ENCODE data around the gene P2RY12.
"Not testable (repeated sequence)": the region's sequence is repeated elsewhere in the genome, so short reads cannot be mapped to it uniquely, and the experiment has no call there.

Gene P2RY12

GRCh38 chr3:151393146-151393830, 8.7 kb upstream of the P2RY12 start:
- no peak for DNase-seq
- H3K79me2 ChIP-seq (ENCODE audit: insufficient read depth, low read length), result no peaks in the 10 kb centered on the region
- H3K4me2 ChIP-seq (ENCODE audit: insufficient read depth, low read length), result no peak overlapping the region
- peaks cover 3% of the 10 kb centered on the region; the same call in 1 of the 2 replicates for H3K36me3 ChIP-seq (ENCODE audit: insufficient read depth, low read length)
- no peaks in the 10 kb centered on the region for H4K20me1 ChIP-seq (ENCODE audit: insufficient read depth, low read length)
- H3K9ac ChIP-seq (ENCODE audit: low read depth, low read length), result no peak overlapping the region
- H3K27ac ChIP-seq (ENCODE audit: low read length), result no peak overlapping the region
- ATAC-seq (ENCODE audit: insufficient read depth, low read depth), result no peak
- H3K9me3 ChIP-seq (ENCODE audit: insufficient read depth, low read length, severe bottlenecking), result no peaks in the 10 kb centered on the region
- TF ChIP-seq, protein P1, sequence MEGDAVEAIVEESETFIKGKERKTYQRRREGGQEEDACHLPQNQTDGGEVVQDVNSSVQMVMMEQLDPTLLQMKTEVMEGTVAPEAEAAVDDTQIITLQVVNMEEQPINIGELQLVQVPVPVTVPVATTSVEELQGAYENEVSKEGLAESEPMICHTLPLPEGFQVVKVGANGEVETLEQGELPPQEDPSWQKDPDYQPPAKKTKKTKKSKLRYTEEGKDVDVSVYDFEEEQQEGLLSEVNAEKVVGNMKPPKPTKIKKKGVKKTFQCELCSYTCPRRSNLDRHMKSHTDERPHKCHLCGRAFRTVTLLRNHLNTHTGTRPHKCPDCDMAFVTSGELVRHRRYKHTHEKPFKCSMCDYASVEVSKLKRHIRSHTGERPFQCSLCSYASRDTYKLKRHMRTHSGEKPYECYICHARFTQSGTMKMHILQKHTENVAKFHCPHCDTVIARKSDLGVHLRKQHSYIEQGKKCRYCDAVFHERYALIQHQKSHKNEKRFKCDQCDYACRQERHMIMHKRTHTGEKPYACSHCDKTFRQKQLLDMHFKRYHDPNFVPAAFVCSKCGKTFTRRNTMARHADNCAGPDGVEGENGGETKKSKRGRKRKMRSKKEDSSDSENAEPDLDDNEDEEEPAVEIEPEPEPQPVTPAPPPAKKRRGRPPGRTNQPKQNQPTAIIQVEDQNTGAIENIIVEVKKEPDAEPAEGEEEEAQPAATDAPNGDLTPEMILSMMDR (IDR thresholded peaks at IDR 0.05; ENCODE audit: borderline replicate concordance, extremely low read depth, low read length, poor library complexity, severe bottlenecking), result no peak
- TF ChIP-seq EZH2 (IDR thresholded peaks at IDR 0.05; ENCODE audit: borderline replicate concordance, low read depth, low read length, severe bottlenecking), result no peak
- no peak overlapping the region for H2AFZ ChIP-seq (ENCODE audit: low read depth, low read length)
- H3K4me3 ChIP-seq (ENCODE audit: low read depth in 1 of 2, low read length in 2 of 2), result no peak overlapping the region
- no peaks in the 10 kb centered on the region for H3K27me3 ChIP-seq (ENCODE audit: insufficient read depth, low read length, poor library complexity)
- H3K4me1 ChIP-seq (ENCODE audit: insufficient read depth, low read length), result no peaks in the 10 kb centered on the region

DNA sequence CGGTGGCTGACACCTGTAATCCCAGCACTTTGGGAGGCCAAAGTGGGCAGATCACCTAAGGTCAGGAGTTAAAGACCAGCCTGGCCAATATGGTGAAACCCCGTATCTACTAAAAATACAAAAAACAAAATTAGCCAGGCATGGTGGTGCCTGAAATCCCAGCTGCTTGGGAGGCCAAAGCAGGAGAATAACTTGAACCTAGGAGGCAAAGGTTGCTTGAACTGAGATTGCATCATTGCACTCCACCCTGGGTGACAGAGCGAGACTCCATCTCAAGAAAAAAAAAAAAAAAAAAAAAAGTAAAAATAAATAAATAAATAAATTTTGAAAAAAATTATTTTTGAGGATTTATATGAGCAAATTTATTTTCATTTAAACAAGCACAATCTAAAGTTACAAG, 7.6 kb upstream of the P2RY12 start:
- not testable (repeated sequence) for H3K27ac ChIP-seq (ENCODE audit: low read length); H3K79me2 ChIP-seq (ENCODE audit: insufficient read depth, low read length); ATAC-seq (ENCODE audit: insufficient read depth, low read depth); H2AFZ ChIP-seq (ENCODE audit: low read depth, low read length); DNase-seq; H3K36me3 ChIP-seq (ENCODE audit: insufficient read depth, low read length); H3K4me1 ChIP-seq (ENCODE audit: insufficient read depth, low read length); H4K20me1 ChIP-seq (ENCODE audit: insufficient read depth, low read length); H3K9ac ChIP-seq (ENCODE audit: low read depth, low read length); H3K4me3 ChIP-seq (ENCODE audit: low read depth in 1 of 2, low read length in 2 of 2); H3K4me2 ChIP-seq (ENCODE audit: insufficient read depth, low read length); H3K27me3 ChIP-seq (ENCODE audit: insufficient read depth, low read length, poor library complexity); H3K9me3 ChIP-seq (ENCODE audit: insufficient read depth, low read length, severe bottlenecking)

- H3K79me2 ChIP-seq (ENCODE audit: insufficient read depth, low read length), result no peaks in the 10 kb centered on the region
- H3K9ac ChIP-seq (ENCODE audit: low read depth, low read length), result no peak overlapping the region
- 0 out of 2 replicates have a peak, but pooled peaks cover 5% of the 10 kb centered on the region for H3K4me1 ChIP-seq (ENCODE audit: insufficient read depth, low read length)
- no peak overlapping the region for H3K4me2 ChIP-seq (ENCODE audit: insufficient read depth, low read length)
- no peaks in the 10 kb centered on the region for H4K20me1 ChIP-seq (ENCODE audit: insufficient read depth, low read length)
- no peaks in the 10 kb centered on the region for H3K36me3 ChIP-seq (ENCODE audit: insufficient read depth, low read length)
- H3K27ac ChIP-seq (ENCODE audit: low read length), result no peak overlapping the region
- H3K27me3 ChIP-seq (ENCODE audit: insufficient read depth, low read length, poor library complexity), result no peaks in the 10 kb centered on the region
- no peak overlapping the region for H2AFZ ChIP-seq (ENCODE audit: low read depth, low read length)
- ATAC-seq (ENCODE audit: insufficient read depth, low read depth) (no peak), DNase-seq (no peak)
- H3K9me3 ChIP-seq (ENCODE audit: insufficient read depth, low read length, severe bottlenecking), result no peaks in the 10 kb centered on the region
- TF ChIP-seq, protein P1 (IDR thresholded peaks at IDR 0.05; ENCODE audit: borderline replicate concordance, extremely low read depth, low read length, poor library complexity, severe bottlenecking), result no peak
- TF ChIP-seq EZH2 (IDR thresholded peaks at IDR 0.05; ENCODE audit: borderline replicate concordance, low read depth, low read length, severe bottlenecking), result no peak
- no peak overlapping the region for H3K4me3 ChIP-seq (ENCODE audit: low read depth in 1 of 2, low read length in 2 of 2)
Measured at GRCh38 chr3:151391720-151392119, 7.2 kb upstream of the P2RY12 start.

DNA sequence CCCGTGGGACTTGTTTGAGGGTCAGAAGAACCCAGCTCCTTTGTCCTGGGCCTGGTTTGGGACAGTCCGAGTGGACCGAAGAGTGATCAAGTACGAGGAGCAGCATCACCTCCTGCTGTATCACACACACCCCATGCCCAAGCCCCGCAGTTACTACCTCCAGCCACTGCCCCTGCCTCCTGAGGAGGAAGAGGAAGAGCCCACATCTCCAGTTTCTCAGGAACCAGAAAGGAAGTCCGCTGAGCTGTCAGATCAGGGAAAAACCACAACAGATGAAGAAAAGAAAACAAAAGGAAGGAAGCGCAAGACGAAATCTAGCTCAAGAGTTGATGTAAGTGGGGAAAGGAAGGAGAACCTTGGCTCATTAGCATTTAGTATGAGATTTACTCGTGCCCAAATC, 3.3 kb upstream of the P2RY12 start:
- Histone ChIP-seq H3K27ac (ENCODE audit: low read length) (no peak overlapping the region), H4K20me1 (ENCODE audit: insufficient read depth, low read length) (no peaks in the 10 kb centered on the region), H3K27me3 (ENCODE audit: insufficient read depth, low read length, poor library complexity) (no peaks in the 10 kb centered on the region), H3K9me3 (ENCODE audit: insufficient read depth, low read length, severe bottlenecking) (no peaks in the 10 kb centered on the region), H3K36me3 (ENCODE audit: insufficient read depth, low read length) (no peaks in the 10 kb centered on the region), H3K4me3 (ENCODE audit: low read depth in 1 of 2, low read length in 2 of 2) (no peak overlapping the region), H3K9ac (ENCODE audit: low read depth, low read length) (no peak overlapping the region), H2AFZ (ENCODE audit: low read depth, low read length) (no peak overlapping the region), H3K4me2 (ENCODE audit: insufficient read depth, low read length) (no peak overlapping the region), H3K4me1 (ENCODE audit: insufficient read depth, low read length) (peaks cover 5% of the 10 kb centered on the region; the same call in 1 of the 2 replicates), H3K79me2 (ENCODE audit: insufficient read depth, low read length) (no peaks in the 10 kb centered on the region)
- ATAC-seq (ENCODE audit: insufficient read depth, low read depth), result no peak; the same call in 2 of the 3 replicates
- TF ChIP-seq EZH2 (IDR thresholded peaks at IDR 0.05; ENCODE audit: borderline replicate concordance, low read depth, low read length, severe bottlenecking), result no peak
- TF ChIP-seq, protein P1 (IDR thresholded peaks at IDR 0.05; ENCODE audit: borderline replicate concordance, extremely low read depth, low read length, poor library complexity, severe bottlenecking), result no peak
- DNase-seq, result no peak

All from DND-41 (cell line).